ENCODE results near the gene RNF220.

The RNF220 gene

GRCh38 chr1:44557778-44558177 is 152.7 kb downstream of the RNF220 start:
- TF ChIP-seq EZH2phosphoT487 (IDR thresholded peaks at IDR 0.05; ENCODE audit: borderline replicate concordance), result no peak
- TF ChIP-seq CTCF (conservative IDR thresholded peaks at IDR 0.05; ENCODE audit: low read length), result no peak
- H3K4me3 ChIP-seq (ENCODE audit: low read length, poor library complexity, severe bottlenecking), result no peak overlapping the region
- no peak overlapping the region for H3K9ac ChIP-seq (ENCODE audit: low read depth, low read length, poor library complexity, severe bottlenecking)
- no peaks in the 10 kb centered on the region for H3K27me3 ChIP-seq (ENCODE audit: insufficient read depth, low read length, poor library complexity, severe bottlenecking)
- no peaks in the 10 kb centered on the region for H3K79me2 ChIP-seq (ENCODE audit: insufficient read depth, low read length)
- H3F3A ChIP-seq (ENCODE audit: low read depth), result no peaks in the 10 kb centered on the region
- no peak overlapping the region for H3K4me2 ChIP-seq (ENCODE audit: low read depth, low read length, poor library complexity, severe bottlenecking)
- H2AFZ ChIP-seq (ENCODE audit: low read length), result no peak overlapping the region
- H3K4me1 ChIP-seq (ENCODE audit: insufficient read depth, low read length, poor library complexity, severe bottlenecking), result peaks cover 24% of the 10 kb centered on the region
- H3K36me3 ChIP-seq (ENCODE audit: insufficient read depth, low read length), result peaks cover 8% of the 10 kb centered on the region; the same call in 1 of the 2 replicates
- H3K9me2 ChIP-seq (replicated peaks; ENCODE audit: low read depth, low read length), result no peaks in the 10 kb centered on the region
- H4K20me1 ChIP-seq (ENCODE audit: insufficient read depth, low read length, poor library complexity, severe bottlenecking), result no peaks in the 10 kb centered on the region
- no peaks in the 10 kb centered on the region for H3K9me3 ChIP-seq (ENCODE audit: insufficient read depth, low read depth, low read length)

- H2AFZ ChIP-seq (ENCODE audit: low read length), result no peak overlapping the region
- H3K4me2 ChIP-seq (ENCODE audit: low read depth, low read length, poor library complexity, severe bottlenecking), result no peak overlapping the region
- TF ChIP-seq EZH2phosphoT487 (IDR thresholded peaks at IDR 0.05; ENCODE audit: borderline replicate concordance) (no peak), CTCF (conservative IDR thresholded peaks at IDR 0.05; ENCODE audit: low read length) (no peak)
- no peaks in the 10 kb centered on the region for H3F3A ChIP-seq (ENCODE audit: low read depth)
- no peaks in the 10 kb centered on the region for H4K20me1 ChIP-seq (ENCODE audit: insufficient read depth, low read length, poor library complexity, severe bottlenecking)
- H3K4me3 ChIP-seq (ENCODE audit: low read length, poor library complexity, severe bottlenecking), result no peak overlapping the region
- H3K9me2 ChIP-seq (replicated peaks; ENCODE audit: low read depth, low read length), result no peaks in the 10 kb centered on the region
- H3K4me1 ChIP-seq (ENCODE audit: insufficient read depth, low read length, poor library complexity, severe bottlenecking), result peaks cover 24% of the 10 kb centered on the region
- H3K27me3 ChIP-seq (ENCODE audit: insufficient read depth, low read length, poor library complexity, severe bottlenecking), result no peaks in the 10 kb centered on the region
- no peak overlapping the region for H3K9ac ChIP-seq (ENCODE audit: low read depth, low read length, poor library complexity, severe bottlenecking)
- peaks cover 8% of the 10 kb centered on the region; the same call in 1 of the 2 replicates for H3K36me3 ChIP-seq (ENCODE audit: insufficient read depth, low read length)
- no peaks in the 10 kb centered on the region for H3K9me3 ChIP-seq (ENCODE audit: insufficient read depth, low read depth, low read length)
- no peaks in the 10 kb centered on the region for H3K79me2 ChIP-seq (ENCODE audit: insufficient read depth, low read length)
These were observed 153.8 kb downstream of the RNF220 start for GRCh38 chr1:44558883-44559282.

GRCh38 chr1:44559330-44559729 is 154.3 kb downstream of the RNF220 start:
- no peak overlapping the region for H2AFZ ChIP-seq (ENCODE audit: low read length)
- TF ChIP-seq CTCF (conservative IDR thresholded peaks at IDR 0.05; ENCODE audit: low read length) (no peak), EZH2phosphoT487 (IDR thresholded peaks at IDR 0.05; ENCODE audit: borderline replicate concordance) (no peak)
- peaks cover 8% of the 10 kb centered on the region; the same call in 1 of the 2 replicates for H3K36me3 ChIP-seq (ENCODE audit: insufficient read depth, low read length)
- no peaks in the 10 kb centered on the region for H3K27me3 ChIP-seq (ENCODE audit: insufficient read depth, low read length, poor library complexity, severe bottlenecking)
- H3K79me2 ChIP-seq (ENCODE audit: insufficient read depth, low read length), result no peaks in the 10 kb centered on the region
- no peaks in the 10 kb centered on the region for H3K9me3 ChIP-seq (ENCODE audit: insufficient read depth, low read depth, low read length)
- H3K9me2 ChIP-seq (replicated peaks; ENCODE audit: low read depth, low read length), result no peaks in the 10 kb centered on the region
- no peak overlapping the region for H3K4me2 ChIP-seq (ENCODE audit: low read depth, low read length, poor library complexity, severe bottlenecking)
- H3K4me1 ChIP-seq (ENCODE audit: insufficient read depth, low read length, poor library complexity, severe bottlenecking), result peaks cover 24% of the 10 kb centered on the region
- H3K4me3 ChIP-seq (ENCODE audit: low read length, poor library complexity, severe bottlenecking), result no peak overlapping the region
- no peak overlapping the region for H3K9ac ChIP-seq (ENCODE audit: low read depth, low read length, poor library complexity, severe bottlenecking)
- no peaks in the 10 kb centered on the region for H3F3A ChIP-seq (ENCODE audit: low read depth)
- H4K20me1 ChIP-seq (ENCODE audit: insufficient read depth, low read length, poor library complexity, severe bottlenecking), result no peaks in the 10 kb centered on the region
